Measurements from ENCODE around the gene NMNAT3.

NMNAT3 gene

DNA sequence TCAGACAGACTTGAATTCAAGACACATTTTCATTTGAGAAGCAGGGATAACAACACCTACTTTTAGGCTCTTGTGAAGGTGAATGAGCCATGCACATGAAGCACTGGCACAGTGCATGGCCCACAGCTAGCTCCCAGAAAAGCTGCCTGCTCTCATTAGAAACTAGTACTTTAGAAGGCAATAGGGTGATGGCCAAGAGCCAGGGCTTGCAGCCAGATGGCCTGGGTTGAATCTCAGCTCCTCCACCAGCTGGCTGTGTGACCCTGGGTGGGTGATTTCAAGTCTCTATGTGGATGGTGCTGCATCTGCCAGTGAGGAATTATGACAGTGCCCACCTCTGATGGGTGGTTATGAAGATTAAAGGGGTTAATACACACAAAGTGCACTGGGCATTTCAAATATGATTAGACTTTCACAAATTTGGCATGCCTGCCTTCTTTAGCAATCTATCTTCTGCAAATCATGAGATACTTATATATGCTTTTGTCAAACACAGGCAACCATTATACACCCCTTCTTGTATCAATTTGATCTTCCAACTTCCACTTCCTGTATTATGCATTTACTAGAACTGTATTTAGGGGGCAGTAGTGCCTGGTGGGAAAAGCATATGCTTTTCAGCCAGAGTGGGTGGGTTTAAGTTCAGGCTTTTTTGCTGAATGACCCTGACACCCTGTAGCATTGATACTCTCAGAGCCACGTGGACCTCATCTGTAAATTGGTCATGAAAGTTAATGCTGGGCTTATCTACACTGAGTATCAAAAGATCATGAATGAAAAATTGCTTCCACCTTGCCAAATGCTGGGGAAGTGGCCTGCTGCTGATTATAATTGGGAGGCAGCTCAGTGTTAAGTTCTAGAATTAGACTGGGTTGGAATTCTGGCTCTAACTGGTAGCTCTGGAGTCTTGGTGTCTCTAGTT, 103.5 kb downstream of the NMNAT3 start:
- DNase-seq, result no peak

DNA sequence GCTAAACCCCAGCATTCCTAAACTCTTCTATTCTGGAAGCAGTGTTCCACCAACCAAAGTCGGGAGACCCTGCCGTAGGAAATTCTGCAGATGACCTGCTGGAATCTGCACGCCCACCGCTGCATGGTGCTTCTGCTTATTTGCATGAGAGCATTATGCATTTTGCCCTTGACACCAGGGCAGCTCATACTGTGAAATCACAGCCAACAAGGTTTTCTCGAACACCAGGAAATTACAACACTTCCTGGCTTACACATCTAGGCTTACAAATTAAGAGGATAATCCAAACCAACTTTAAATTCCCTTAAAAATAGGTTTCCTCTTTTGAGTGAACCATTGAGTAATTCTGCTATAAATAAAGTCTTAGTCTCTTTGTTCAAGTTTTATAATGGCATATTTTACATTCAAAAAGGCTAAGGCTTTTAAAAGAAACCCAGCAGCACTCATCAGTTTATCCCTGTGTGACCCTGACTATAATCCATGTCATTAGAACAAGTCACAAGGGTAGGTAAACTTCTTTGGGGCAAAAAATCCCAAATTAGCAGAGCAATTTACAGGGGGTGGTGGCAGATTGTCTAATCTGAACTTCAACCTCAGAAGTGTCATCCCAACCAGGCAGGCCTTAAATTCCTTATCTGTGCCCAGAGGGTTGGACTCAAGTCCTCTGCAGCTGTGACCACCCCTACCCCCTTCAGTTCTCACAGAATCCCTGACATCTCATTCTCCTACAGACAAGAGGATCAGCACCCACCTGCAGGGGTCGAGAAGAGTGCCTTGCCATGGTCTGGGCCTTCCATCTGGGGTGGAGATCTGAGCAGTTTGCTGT, 104.7 kb downstream of the NMNAT3 start:
- no peak for DNase-seq

DNA sequence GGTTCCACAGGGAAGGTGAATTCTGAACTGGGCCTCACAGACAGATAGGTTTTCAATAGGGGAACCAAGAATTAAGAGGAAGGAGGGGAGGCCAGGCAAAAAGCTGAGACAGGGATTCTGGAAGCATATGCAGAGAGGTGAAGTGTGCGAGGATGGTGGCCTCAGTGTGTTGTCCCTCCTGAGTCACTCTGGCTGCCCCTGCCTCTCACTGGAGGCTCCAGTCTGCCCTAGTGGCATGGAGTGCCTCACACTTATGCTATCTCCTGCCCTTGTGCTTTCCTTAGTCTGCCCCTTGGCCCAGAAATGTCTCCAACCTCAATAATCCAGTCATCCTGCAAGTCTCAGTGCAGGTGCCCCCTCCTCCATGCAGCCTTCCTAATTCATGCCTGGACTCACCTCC, 106.1 kb downstream of the NMNAT3 start:
- no peak for DNase-seq

DNA sequence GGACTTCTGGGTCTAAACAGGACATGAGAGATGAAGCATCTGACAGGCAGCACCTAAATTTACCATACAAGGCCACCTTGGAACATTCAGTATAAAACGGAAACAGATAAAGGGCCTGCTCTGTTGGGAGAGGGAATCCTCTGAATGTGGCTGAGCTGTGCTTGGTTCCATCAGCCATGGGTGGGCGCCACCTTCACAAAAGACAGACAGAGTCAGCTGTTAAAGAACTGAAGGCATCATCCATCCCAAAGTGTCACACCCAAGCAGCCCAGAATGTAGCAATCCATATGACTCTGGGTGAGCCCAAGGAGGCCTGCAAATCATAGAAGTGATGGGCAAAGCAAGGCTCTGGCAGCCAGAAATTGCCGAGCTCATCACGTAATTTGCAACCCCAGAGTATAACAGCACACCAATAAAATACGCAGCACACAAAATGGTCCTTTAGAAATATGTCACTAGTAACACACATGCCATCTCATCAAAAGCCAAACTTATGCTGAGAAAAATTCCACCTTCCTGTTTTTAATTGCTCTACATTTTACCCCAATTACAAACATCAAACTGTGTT, 113.4 kb downstream of the NMNAT3 start:
- no peak for DNase-seq

DNA sequence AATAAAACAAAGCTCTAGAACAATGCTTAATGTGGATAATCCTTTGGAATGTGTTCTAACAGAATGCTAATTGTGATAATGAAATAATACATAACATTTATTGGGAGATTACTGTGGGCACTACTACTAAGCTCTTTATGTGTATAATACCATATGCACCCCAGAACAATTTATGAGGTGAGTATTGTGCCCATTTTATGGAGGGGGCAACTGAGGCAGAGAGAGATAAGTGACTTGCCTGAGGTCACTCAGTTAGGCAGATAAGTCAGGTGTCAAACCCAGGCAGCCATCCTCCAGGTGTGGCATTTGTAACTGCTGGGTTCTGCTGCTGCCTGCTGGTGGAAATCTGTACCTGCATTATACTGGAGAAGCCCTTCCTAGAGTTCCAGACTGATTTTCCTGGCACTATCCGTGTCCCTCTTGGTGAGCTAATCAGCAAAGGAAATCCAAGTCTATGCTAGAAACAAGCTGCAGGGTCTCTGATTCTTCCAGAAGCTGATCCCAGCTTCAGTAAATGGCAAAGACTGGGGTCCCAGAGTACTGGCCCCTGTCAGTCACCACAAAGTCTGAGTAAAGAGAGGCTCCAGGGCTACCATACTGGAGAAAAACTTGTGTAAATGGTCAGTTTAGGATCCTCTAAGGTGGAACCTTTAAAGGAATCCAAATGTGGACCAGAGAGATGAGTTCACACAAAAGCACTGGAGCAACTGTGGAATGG, 115.7 kb downstream of the NMNAT3 start:
- no peak for DNase-seq

DNA sequence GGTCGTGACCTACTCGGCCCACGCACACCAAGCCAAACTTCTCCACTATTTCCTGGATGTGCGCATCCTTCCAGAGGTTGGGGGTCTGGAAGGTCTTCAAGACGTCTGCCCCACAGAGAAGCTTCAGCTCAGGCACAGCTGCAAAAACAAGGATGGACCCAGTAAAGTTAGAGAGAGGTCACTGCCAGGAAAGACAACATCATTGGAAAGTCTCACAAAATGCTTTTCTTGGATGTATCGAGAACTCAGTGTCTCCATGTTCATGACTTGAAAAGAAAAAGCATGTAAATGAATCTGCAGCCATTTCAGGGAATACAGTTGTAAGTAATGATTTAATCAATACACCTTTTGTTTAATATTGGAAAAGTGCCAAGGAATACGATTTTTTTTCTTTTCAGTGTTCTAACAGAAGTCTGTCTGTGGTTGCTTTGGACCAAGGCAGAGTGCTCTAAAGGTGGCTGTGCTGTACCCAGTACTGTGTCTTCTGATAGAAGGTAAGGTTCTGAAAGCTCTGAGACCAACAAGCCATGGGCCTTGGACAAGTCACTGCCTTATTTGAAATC, 116.4 kb downstream of the NMNAT3 start:
- no peak for DNase-seq

DNA sequence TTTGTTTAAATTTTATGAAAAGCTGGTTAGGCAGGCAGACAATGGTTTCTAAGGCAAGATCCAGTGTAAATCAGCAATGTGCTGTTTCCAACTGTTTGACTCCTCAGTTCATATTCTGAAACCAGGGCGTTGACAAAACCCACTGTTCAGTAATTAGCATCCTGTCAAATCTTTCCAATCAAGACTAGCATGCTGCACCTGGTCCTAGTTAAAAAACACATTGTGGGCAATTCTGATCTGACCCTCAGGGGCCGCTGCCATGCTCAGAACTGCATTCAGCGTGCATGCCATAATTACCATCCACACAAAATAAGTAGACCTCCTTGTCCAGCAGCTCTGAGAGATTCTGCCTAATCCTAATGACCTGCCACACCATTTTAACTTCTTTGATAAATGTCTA, 117.4 kb downstream of the NMNAT3 start:
- DNase-seq, result no peak

DNA sequence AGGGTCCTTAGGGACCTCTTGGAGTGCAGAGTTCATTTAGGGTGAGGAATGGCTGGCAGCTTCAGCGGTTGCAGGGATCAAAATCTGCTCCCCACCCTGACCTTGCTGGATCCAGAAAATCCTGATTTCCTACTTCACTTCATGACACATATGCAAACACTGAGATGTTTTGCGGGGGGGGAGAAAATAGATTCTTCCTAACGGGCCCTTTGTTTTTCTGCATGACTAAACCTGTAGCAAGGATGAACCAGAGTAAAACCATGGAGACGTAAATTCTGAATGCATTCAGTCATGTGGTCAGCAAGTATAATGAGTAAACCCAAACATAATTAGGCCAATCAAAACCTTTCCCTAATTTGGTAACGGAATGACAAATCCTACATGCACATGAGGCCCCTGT, 118.2 kb downstream of the NMNAT3 start:
- no peak for DNase-seq

DNA sequence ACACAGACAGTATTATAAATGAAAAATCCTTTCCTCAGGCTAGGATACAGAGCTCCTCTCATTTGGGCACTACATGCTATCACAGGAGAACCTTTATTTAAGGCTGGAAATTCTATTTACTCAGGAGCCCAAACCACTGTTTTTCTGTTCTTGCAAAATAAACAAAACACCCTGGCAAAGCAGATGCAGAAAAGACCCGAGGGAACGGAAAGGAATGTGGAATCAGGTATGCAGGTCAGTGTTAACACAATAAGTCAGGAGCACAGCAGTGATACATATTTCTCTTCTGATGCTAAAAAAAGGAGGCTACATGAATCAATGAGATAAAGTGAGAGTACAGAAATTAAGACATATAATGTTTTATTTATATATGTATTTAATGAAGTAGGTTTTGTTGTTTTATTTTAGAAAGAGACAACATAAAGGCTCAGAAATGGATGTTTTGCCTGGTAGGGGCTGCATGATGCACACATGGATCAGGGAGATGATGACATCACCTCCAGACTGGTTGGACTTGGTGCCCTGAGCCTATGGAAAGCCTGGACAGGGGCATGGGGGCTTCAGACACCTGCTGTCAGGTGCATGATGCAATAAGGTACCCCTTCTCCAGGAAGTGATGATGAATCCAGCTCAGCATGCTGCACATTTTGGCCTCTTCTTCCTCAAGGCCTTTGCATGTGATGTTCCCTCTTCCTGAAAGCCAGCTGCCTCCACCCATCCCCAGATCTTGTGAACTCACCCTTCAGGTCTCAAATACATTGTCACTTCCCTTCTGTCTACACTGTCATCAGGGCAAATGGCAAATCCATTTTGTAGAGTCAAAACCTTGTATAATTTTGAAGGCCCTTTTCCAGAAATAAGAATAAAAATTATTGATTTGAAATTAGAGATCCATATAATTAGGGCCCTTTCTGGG, 119.2 kb downstream of the NMNAT3 start:
- no peak for DNase-seq

DNA sequence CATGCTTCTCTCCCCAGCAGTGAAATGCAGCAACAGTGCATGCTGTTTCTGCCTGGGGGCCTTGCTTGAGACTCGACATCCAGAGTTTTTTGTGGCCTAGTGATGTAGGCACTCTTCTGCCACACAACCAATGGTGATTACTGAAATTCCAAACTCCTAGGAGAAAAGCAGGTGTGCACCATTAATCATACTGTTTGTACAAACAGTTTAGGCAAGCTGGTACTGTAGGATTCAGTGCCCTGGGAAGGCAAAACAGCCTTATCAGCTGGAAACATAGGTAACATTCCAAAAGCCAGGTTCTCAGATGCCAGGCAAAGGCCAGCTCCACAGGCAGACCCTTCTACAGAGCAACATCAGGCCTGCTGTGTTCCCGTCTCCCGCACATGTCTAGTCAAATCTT, 120.7 kb downstream of the NMNAT3 start:
- no peak for DNase-seq

DNA sequence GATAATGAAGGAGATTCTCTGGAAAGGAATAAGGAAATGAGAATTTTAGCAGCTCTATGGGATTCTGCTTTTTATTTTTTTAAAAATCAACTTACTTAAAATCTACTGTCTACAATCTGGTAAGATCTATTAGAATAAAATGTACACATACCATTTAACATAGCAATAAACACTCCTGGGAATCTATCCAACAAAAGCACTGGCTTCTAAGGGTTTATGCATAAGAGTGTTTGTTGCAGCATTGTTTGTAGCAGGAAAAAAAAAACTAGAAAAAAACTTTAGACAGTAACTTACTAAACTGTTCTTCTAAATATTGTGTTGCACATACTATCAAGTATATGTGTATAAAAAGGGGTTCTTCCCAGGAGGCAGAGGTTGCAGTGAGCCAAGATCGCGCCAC, 122.5 kb downstream of the NMNAT3 start:
- no peak for DNase-seq

DNA sequence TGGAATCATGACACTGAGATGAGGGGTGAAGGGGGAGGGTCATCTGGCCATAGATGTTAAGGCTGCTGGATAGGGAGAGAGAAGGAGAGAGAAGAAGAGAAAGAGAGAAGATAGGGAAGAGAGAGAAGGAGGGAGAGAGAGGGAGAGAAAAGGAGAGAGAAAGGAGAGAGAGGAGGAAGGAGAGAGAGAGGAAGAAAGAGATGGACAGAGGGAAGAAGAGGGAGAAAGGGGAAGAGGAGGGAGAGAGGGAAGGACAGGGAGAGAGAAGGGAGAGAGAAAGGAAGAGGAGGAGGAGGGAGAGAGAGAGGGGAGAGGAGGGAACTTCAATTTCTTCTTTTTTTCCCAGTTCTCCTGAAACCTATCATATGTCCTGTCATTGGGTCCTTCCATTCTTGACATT, 123.1 kb downstream of the NMNAT3 start:
- DNase-seq, result no peak

DNA sequence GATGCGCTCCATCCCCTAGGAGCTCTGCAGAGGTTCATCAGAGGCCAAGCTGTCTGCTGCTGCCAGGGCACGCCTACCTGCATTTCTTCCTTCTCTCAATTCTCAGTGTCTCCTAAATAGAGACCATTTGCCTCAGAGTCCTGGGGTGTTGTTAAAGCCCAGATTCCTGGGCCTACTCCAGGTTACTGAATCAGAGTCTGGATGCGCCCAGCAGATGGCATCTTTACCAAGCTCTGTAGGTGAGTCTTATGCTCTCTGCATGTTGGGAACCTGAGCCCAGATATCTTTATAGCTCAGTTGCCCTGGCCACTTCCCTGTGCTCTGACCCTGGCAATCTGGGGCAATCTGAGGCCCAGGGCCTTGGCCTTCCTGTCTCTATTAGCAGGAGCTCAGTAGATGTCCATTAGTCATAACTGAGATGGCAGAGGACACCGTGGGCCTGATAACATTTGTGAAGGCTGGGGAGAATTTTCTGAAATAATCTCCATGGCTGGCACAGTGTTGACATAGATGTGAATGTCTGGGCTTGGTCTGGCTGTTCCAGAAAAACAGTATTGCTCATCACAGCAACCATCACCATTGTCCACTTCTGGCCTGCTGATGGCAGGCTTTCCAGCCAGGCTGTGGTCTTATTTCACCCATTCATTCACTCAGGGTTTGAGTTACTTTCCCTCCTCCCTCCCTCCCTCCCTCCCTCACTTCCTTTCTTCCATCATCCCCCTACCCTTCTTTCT, 125.0 kb downstream of the NMNAT3 start:
- DNase-seq, result no peak

DNA sequence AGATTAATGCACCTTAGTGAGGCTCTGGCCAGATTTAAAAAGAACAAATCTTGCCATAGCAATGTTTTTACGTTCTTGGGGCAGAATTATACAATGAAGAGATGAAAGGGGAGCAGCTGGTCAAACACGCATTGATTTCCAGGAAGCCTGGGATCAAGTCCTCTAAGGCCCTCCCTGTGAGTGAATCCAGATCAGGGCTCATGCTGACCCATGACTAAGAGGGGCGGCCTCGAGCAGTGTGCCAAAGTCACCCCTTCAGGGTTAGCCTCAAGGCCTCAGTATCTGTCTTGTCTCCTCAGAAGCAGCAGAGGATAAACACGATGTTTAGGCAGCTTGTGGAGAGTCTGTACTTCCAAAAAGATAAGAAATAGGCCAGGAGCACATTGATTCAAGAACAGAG, 129.0 kb downstream of the NMNAT3 start:
- no peak for DNase-seq

DNA sequence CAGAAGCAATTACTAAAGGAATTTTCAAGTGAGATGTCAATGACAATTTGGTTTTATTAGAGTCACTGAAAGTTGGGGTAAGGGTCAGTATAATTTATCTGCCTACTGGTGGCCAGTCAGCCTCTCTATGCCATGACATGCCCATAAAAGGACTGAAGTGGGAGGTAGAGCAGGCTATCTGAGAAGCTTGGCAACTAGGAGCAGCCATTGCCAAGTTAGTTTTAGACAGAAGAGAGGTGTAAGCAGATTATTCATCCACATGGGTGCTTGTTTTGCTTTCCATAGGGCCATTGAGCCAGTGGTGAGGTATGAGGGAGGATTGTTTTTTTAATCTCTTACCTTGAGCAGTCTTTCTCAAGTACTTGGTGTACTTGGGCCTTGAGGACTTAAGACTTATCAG, 130.1 kb downstream of the NMNAT3 start:
- DNase-seq, result no peak

DNA sequence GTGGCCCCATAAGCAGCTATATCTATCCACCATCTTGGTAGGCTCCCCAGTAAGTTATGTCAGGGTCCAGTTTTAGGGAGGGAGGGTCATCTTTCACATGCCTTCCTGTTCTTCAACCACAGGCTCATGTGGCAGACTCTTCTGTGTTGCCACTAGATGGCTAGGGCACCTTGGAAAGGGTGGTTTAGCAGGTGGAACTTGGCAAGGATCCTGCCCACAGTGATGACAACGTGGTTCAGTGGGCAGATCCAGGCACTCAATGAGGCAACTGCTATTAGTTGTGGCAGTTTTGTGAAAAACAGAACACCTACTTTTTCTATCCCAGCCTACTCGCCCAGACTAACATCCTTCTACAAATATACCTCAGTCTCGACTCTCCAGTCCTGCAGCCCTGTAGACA, 131.0 kb downstream of the NMNAT3 start:
- DNase-seq, result no peak

DNA sequence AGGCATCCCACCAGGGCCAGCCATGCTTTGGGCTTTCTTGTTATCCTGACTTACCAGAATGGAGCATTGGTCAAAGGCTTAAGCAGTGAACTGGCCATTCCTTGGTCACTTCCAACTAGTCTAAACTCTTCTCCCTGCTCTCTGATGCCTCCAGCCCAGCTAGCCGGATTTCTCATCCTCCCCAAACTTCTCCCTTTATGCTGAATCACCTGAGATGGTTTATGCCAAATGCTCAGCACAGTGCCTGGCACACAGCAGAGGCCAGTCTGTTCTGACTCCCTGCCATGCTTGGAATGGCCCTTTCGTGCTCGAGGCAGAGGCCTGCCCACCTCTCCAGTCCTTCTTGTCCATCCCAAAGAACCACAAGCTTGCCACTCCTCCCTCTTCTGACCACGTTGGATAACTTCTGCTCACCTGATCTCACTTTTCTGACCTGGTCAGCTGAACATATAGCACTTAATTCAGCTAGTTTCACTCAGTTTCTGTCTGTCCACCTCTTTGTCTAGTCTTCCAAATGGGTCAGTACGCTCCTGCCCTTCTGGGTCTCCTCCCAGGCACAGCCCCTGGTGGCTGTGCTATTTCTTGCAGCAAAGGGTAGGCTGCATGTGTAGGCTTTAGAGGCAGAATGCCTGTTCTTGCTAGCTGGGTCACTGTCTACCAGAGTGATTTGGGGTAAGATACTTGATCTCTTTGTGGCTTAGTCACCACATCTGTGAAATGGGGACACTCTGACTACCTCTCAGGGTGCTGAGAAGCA, 136.1 kb downstream of the NMNAT3 start:
- no peak for DNase-seq

DNA sequence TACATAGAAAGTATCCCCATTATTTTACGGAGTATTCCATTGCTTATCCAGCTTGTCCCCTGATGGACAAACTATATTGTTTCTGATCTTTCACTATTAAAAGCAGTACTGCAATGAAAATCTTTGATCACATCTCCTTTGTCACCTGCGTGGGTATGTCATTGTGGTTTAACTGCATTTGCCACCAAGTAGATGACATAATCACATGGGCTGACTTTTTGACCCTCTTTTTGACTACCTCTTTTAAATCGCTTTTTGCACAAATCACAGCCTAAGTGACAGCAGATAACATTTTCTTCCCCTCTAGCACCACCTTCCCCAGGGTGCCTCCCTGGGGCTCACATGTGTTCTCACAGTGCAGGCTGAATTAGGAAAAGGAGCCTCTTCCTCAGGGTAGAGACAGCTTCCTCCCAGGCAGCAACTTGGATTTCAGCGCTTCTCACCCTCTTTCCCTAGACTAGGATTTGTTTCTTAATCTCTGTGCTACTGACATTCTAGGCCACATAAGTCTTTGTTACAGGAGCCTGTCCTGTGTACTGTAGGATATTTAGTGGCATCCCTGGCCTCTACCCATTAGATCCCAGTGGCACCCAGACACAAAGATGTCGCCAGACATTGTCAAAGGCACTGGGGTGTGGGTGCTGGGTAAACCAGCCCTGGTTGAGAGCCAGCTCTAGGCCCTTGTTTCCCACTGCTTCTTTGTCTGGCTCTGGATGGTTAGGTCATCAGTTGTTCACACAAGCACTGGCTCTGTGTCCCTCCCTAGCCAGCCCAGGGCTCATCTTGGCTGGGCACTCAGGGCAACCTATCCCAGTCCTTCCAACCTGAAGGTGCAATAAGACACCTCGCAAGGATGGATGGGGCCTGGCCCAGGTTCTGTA, 136.9 kb downstream of the NMNAT3 start:
- no peak for DNase-seq

DNA sequence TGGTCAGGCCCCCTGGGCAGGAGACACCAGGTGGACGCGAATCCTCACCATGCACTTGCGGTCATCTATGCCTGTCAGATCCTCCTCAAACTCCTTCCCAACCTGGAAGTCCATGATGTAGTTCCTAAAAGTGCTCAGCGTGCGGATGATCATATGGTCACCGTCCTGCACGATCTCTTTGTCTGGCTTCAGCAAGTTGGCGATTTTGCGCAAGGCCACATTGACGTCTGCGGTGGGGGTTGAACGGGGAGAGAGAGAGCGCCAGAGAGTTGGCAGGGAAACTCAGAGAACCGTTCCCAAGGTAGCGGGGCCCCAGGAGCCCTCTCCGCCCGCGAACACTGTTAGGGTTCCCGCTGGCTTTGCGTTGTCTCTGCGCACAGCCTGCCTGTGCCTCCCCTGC, 139.0 kb downstream of the NMNAT3 start:
- DNase-seq, result no peak

Measured in 8988T (cell line).